CD4-positive, alpha-beta T cell treated with Interleukin-4 for 1 hour (primary cell): Measurements from ENCODE around the gene PPP1R1C.

ENCODE experiments used
- DNase-seq, 2 donors: peaks; one replicate each; pipeline ENCODE4 v3.0.0-alpha.2; 2020 to 2022

PPP1R1C gene

DNA sequence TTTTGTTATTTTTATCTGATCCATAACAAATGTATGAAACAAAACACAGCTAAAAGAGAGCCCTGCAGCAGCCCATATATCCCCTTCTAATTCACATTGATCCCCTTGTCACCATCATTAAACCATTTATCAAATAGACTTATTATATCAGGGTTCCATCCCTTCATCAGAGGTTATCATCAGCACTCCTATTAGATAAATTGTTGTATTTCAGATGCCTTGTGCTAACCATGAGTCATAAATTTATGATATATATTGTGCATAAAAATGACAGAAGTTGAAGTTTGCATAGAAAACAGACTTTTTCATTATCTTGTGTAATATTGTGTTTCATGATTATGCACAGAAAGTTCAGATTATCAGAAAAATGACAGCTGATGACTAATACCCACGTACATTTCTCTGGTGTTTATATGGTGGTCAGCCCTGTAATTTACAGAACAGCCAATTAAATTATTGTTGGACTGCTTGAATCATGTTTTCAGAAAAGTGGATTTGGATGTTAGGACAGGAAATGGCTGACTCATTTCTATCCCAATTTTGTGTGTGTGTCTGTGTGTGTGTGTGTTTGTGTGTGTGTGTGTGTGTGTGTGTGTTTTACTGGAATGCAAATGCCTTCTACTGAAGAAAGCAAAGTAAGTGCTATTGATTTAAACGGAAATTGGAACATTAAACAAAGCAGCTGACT is 80.9 kb downstream of the PPP1R1C start:
- no peak for DNase-seq

DNA sequence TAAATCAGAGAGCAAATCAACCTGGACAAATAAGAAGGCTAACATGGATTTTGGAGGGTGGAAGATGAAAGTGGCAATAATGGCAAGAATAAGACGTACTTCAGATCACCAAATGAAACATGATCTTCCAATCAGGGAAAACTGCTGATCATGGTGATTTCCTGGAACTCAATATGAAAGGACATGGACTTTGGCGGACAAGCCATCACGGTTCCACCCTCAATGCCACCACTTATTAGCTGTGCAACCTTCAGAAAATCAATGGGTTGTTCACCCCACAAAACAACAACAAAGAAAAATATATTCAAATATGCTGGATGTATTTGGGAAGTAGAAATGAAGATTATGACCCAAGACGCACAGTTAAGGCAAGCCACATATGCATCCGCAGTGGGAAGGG is 81.7 kb downstream of the PPP1R1C start:
- DNase-seq, result no peak

DNA sequence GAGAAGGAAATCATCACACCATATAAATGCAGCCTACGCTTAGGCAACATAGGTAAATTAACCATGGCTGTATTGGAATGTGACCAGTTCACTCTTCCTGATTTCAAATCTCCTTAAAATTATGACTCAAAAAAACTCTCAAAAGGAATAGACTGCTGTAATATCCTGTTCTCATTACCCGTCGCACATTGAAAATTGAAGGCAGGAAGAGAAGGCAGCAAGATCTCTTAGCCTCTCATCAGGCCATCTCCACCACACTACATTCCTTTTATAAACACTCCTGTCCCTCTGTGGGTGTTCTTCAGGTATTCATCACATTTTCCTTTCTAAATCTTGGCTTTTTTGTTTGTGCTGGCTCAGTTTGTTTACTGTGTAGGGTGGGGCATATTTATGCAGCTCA is 83.2 kb downstream of the PPP1R1C start:
- DNase-seq, result no peak

DNA sequence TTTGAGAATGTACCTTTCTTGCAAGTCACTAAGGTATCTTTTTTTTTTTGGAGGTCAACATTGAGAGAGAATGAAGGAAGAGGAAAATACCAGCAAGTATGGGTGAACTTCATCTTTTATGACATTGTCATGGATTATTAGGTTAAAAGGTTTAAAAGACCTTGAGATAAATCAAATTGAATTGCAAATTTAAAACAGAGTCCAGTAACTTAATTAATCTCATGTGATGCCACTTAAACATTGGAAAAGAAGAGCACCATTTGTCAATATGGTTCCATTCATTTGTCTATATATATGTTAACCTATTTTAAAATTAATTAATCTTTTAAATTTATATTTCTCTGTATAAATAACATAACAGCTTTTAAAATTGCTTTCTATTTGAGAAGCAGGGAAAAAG is 83.8 kb downstream of the PPP1R1C start:
- no peak for DNase-seq

GRCh38 chr2:182069908-182070307 is 84.3 kb downstream of the PPP1R1C start:
- no peak for DNase-seq

GRCh38 chr2:182070736-182071135 is 85.1 kb downstream of the PPP1R1C start:
- DNase-seq, result no peak

- no peak for DNase-seq
Observed at GRCh38 chr2:182072861-182073260, 87.2 kb downstream of the PPP1R1C start.

- no peak for DNase-seq
Observed at GRCh38 chr2:182073613-182074012, 88.0 kb downstream of the PPP1R1C start.

DNA sequence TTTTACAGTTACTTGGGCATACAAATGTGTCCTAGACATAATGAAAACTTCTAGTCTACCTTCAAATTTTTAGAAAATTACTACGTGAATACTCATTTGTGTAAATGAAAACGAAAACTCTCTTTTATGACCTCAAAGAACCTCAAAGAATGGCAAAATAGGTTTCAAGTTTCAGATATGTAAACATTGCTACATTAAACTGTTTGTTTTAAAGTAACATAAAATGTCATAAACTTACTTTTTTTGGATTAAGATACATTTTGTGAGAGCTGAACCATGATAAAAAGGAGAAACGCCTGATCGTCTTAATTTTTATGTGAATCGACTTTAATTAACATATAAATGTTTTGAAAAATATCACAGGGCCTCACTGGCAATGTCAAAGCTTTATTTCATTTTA is 91.4 kb downstream of the PPP1R1C start:
- no peak for DNase-seq

DNA sequence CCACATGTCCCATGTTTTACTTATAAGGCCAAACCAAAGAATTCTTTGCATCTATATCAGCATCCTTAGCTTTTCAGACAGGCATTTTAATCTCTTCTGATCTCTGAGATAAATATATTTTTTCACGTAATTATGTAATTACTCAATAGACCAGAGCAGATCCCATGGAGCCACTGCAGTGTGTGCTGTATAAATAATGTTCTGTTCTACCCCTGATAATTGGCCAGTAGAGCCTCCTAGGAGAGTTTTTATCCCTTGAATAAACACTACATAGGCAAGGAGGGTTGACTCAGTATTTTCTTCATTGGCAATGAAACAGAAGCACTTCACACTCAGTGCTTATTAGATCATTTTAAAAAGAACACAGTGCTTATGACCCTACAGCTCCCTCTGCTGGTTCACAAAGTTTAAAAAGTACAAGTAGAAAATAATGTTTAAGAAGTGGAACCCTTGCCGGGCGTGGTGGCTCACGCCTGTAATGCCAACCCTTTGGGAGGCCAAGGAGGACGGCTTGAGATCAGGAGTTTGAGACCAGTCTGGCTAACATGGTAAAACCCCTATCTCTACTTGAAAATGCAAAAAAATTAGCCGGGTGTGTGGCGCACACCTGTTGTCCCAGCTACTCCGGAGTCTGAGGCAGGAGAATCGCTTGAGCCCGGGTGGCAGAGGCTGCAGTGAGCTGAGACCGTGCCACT is 91.9 kb downstream of the PPP1R1C start:
- DNase-seq, result peak in 1 of 2 donors; percentile 31

DNA sequence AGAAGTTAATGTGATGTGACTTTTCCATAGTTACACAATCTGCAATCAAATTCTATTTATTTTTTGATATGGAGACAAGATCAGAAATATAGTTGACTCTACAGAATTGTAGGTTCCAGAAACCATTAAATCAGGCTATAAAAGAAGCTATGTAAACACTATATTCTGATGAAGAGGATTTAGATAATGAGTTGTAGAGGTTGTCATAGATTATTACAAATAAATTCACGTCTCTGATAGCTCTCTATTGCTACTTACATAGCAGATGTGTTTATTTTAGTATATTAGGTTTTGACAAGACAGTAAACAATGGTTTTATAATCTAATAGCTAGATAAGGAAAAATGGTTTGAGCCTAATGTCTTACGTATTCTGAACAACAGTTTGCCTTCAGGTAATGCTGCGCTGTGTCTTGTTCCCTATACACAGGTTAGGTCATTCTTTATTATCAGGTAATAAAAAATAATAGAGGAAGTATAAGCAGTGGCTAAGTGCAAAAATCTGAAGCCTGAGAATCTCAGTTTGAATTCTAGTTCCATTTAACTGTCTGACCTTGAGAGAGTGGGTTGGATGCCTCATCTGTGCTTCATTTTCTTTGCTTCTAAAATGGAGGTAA is 93.4 kb downstream of the PPP1R1C start:
- no peak for DNase-seq

DNA sequence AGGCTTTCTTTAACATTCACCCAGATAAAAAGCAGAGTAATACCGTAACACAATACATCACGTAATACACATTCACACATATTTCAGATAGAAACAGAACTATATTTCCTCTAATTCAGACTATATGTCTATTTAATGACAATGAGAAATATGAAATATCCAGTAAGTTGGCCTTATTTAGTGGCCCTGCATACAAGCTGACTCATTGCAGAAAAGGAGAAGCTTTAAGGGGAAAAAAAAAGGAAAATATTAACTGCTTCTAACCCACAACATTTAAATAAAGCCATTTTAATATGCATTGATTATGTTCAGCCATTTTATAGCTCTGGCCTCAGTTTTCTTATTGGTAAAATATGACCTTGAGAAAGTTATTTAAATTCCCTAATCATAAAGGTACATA is 94.8 kb downstream of the PPP1R1C start:
- DNase-seq, result no peak

DNA sequence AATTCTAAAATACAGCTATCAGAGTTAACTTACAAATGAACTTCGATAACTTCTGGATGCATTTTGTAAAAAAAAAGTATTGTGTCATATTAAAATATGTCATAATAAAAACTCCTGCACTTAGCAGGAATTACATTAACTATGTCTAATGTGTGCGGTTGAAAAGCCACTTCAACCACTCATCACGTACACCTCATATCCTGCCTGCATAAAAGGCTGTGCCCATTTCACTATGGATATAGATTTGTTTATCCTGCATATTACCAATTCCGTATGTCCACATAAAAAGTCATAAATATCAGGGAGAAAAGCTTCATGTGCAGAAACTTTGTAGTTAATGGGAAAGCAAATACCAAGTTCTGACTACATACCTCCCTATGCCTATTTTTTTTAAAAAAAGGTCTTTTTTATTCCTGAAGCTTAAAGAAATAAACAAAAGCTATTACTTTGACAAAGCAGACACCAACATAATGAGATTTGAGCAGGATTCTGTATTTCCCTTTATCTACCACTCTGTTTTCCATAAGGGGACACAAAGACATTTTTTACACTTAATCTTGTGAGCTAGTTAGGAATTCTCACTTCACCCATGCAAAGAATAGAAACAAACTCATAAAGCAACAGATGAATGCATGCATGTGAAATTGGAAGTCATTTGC is 96.1 kb downstream of the PPP1R1C start:
- DNase-seq, result no peak

DNA sequence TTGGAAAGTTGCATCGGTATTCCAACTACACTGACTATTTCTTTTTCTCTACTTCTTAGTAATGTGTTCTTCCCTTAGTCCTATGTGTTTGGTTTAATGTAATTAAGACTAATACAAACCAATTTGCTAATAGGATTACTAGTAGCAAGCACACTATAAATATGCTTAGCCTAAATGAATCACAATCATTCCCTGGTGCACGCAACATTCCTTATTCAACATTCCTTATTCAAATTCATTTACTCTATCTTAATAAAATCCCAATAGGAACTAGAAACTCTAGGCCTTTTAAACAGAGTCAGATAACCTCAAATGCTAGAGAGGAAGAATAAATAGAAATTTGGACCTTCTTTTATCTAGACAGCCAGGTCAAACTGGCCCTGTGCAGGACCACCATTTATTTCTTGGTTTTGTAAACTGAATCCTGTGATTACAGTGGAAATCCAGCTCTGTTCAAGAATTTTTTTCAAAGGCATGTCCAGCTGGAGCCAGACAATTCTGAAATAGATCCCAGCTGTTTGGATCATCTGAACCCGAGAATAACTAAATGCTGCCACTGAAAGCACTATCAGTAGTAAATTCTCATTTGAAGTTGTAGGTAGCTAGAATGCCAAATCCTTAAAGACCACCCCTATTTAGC is 103.1 kb downstream of the PPP1R1C start:
- DNase-seq, result no peak

- no peak for DNase-seq
Observed at GRCh38 chr2:182090486-182090885, 104.8 kb downstream of the PPP1R1C start.

- no peak for DNase-seq
Observed at GRCh38 chr2:182097571-182098164, 112.0 kb downstream of the PPP1R1C start.

DNA sequence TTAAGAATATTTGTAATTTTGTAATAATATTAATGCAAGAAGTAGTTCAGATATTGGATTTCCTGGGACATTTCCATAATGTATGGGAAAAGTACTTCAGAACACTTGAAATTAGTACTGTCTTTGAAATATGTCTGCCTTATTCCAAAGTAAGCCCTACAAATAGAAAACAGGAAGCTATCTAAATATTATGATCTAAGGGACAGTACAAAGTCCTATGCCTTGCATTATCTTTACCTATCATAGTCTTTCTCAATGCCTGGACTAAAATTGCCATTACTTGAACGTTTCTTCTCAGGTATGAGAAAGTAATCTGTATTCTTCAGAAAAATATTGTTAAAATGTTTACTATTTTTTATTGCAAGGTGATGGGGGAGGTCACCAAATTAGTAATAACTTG is 113.0 kb downstream of the PPP1R1C start:
- no peak for DNase-seq

DNA sequence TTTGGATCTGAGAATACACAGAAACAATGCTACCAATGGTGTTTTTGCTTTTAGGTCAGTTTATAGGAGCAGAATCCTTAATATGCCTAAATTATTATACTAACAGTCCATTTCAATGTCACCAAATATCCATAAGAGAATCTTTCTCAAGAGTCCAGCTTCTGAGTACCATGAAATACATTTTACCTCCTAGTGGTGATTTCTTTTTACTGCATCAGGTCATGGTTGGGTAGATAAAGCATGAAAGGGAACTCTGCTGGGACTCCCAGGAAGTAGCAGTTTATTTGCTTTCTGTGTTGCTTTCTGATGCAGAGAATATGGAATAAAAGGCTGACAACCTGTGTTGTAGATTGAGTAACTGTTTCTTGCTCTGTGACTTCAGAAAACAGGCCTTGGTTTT is 115.6 kb downstream of the PPP1R1C start:
- no peak for DNase-seq

- no peak for DNase-seq
Observed at GRCh38 chr2:182103526-182103925, 117.9 kb downstream of the PPP1R1C start.

DNA sequence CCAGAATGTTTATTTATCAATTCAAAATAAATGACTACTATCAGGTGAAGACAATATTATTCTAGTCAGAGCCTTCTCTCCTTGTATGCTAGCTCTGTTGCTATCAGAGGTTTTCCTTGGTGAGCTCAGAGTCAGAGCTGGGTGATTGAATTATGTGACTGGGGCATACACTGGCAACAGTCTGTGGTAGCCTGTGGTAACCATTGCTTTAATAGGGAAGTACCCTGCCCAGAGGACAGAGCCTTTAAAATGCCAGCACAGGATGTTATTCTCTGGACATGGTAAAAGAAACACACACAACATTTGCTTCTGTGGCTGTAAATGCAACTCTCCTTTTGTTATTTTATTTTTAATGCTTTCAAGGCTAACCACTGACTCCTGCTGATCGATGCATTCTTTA is 124.7 kb downstream of the PPP1R1C start:
- no peak for DNase-seq

- DNase-seq, result no peak
Observed at GRCh38 chr2:182113334-182113733, 127.7 kb downstream of the PPP1R1C start.

- no peak for DNase-seq
Observed at GRCh38 chr2:182115258-182115657, 129.6 kb downstream of the PPP1R1C start.

DNA sequence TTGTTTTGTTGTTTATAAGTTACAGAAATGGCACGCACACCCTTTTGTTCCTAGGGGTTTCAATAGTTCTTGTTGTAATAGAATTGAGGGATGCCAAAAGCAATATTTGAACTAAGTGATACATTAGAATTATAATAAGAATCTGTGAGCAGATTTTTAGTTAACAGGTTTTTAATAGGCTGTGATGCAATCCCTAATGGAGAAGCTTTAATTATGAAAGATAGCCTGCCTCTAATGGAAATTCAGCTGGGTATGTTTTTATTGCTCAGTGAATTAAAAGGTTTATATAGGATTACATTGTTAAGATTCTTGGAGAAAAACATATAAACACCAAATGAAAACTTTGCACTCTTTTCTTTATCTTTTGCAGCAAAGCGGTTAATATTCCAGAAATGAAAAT is 131.1 kb downstream of the PPP1R1C start:
- no peak for DNase-seq
